SU-DHL-6 (cell line): ENCODE data around the gene ACOX2.

Source experiments
- H2AFZ ChIP-seq: fragments of 200-600 bp; sonication (generic); 2 replicates; pipeline ENCODE4 v1.6.1; 2014; ENCODE audit warnings: low read depth, mild to moderate bottlenecking, moderate library complexity, mixed read lengths, antibody characterized with exemption, low read length; ENCODE audit not compliant: severe bottlenecking
- H3F3A ChIP-seq: fragments of 200-600 bp; shearing (Covaris generic); 2 replicates; pipeline ENCODE4 v1.6.0; 2016; ENCODE audit warnings: antibody characterized with exemption, mild to moderate bottlenecking; ENCODE audit not compliant: insufficient read depth
- H3K27ac ChIP-seq: fragments of 200-600 bp; sonication (generic); 2 replicates; pipeline ENCODE4 v1.5.1; 2016; ENCODE audit warnings: low read depth, mild to moderate bottlenecking, low read length, moderate library complexity, mixed read lengths
- H3K27me3 ChIP-seq: fragments of 200-600 bp; sonication (generic), shearing (Covaris generic); 2 replicates; pipeline ENCODE4 v1.6.0; 2014; ENCODE audit warnings: mild to moderate bottlenecking, low read length
- H3K36me3 ChIP-seq: fragments of 200-600 bp; sonication (generic); 2 replicates; pipeline ENCODE4 v1.6.1; 2014; ENCODE audit warnings: mild to moderate bottlenecking, low read length, mixed read lengths
- H3K4me2 ChIP-seq: fragments of 300-600, 200-600 bp; shearing (Covaris generic), sonication (generic); 2 replicates; pipeline ENCODE4 v1.6.0; 2014; ENCODE audit warnings: low read length, low read depth, mild to moderate bottlenecking; ENCODE audit not compliant: poor library complexity, severe bottlenecking
- H3K4me3 ChIP-seq: fragments of 200-600 bp; sonication (generic); 2 replicates; pipeline ENCODE4 v1.5.1; 2014; ENCODE audit warnings: antibody characterized with exemption, low read length, mild to moderate bottlenecking, mixed read lengths; ENCODE audit not compliant: insufficient read depth, poor library complexity, severe bottlenecking
- H3K79me2 ChIP-seq: fragments of 200-600 bp; sonication (generic); 2 replicates; pipeline ENCODE4 v1.6.1; 2014; ENCODE audit warnings: mild to moderate bottlenecking, low read length, moderate library complexity; ENCODE audit not compliant: insufficient read depth
- H3K9ac ChIP-seq: fragments of 200-600 bp; sonication (generic); 2 replicates; pipeline ENCODE4 v1.7.0; 2014; ENCODE audit warnings: mild to moderate bottlenecking, low read length
- H3K9me2 ChIP-seq: fragments of 200-600 bp; sonication (generic); replicated peaks from 2 replicates; pipeline ENCODE4 v1.6.1; 2014; ENCODE audit warnings: low read length; ENCODE audit not compliant: insufficient read depth
- H3K9me3 ChIP-seq: fragments of 200-600 bp; sonication (generic); 2 replicates; pipeline ENCODE4 v1.6.1; 2014; ENCODE audit warnings: low read length, mixed read lengths; ENCODE audit not compliant: insufficient read depth
- H4K20me1 ChIP-seq: fragments of 200-600 bp; sonication (generic); 2 replicates; pipeline ENCODE4 v1.6.1; 2014; ENCODE audit warnings: low read depth, mild to moderate bottlenecking, antibody characterized with exemption, low read length, moderate library complexity, mixed read lengths
- CTCF ChIP-seq: fragments of 200-600 bp; sonication (generic); IDR thresholded peaks from one replicate; pipeline ENCODE4 v1.5.1; 2017; ENCODE audit warnings: antibody characterized with exemption, mild to moderate bottlenecking, low read length, moderate library complexity; ENCODE audit not compliant: insufficient read depth, poor library complexity, severe bottlenecking
- EZH2phosphoT487 ChIP-seq: fragments of 200-600 bp; sonication (generic), shearing (Covaris generic); conservative IDR thresholded peaks from 2 replicates; pipeline ENCODE4 v1.6.1; 2018; ENCODE audit warnings: mild to moderate bottlenecking, antibody characterized with exemption, low read length, moderate library complexity, mixed read lengths

The ACOX2 gene

GRCh38 chr3:58575971-58576652 is 39.1 kb upstream of the ACOX2 start:
- Histone ChIP-seq H3K9me2 (no peaks in the 10 kb centered on the region), H3F3A (no peaks in the 10 kb centered on the region), H3K79me2 (no peaks in the 10 kb centered on the region), H3K27ac (no peak overlapping the region), H3K4me2 (no peak overlapping the region), H3K9ac (no peak overlapping the region), H3K36me3 (no peaks in the 10 kb centered on the region), H3K27me3 (no peaks in the 10 kb centered on the region), H2AFZ (no peak overlapping the region), H4K20me1 (no peaks in the 10 kb centered on the region), H3K4me3 (no peak overlapping the region), H3K9me3 (no peaks in the 10 kb centered on the region)
- TF ChIP-seq EZH2phosphoT487, result no peak
- no peak for TF ChIP-seq CTCF

GRCh38 chr3:58574682-58575081 is 37.7 kb upstream of the ACOX2 start:
- no peaks in the 10 kb centered on the region for H3K79me2 ChIP-seq
- H3F3A ChIP-seq, result no peaks in the 10 kb centered on the region
- no peak overlapping the region for H3K4me3 ChIP-seq
- H3K9me2 ChIP-seq, result no peaks in the 10 kb centered on the region
- no peaks in the 10 kb centered on the region for H3K9me3 ChIP-seq
- no peak overlapping the region for H3K27ac ChIP-seq
- H3K27me3 ChIP-seq, result no peaks in the 10 kb centered on the region
- H3K9ac ChIP-seq, result no peak overlapping the region
- TF ChIP-seq EZH2phosphoT487 (no peak), CTCF (no peak)
- H3K36me3 ChIP-seq, result no peaks in the 10 kb centered on the region
- no peaks in the 10 kb centered on the region for H4K20me1 ChIP-seq
- no peak overlapping the region for H2AFZ ChIP-seq
- no peak overlapping the region for H3K4me2 ChIP-seq

- Histone ChIP-seq H4K20me1 (no peaks in the 10 kb centered on the region), H3K9ac (no peak overlapping the region), H3K27me3 (no peaks in the 10 kb centered on the region), H3K4me2 (no peak overlapping the region), H3K36me3 (no peaks in the 10 kb centered on the region), H3K27ac (no peak overlapping the region), H3K4me3 (no peak overlapping the region), H3F3A (no peaks in the 10 kb centered on the region), H3K9me3 (no peaks in the 10 kb centered on the region), H2AFZ (no peak overlapping the region), H3K79me2 (no peaks in the 10 kb centered on the region), H3K9me2 (no peaks in the 10 kb centered on the region)
- no peak for TF ChIP-seq EZH2phosphoT487
- no peak for TF ChIP-seq CTCF
Observed at GRCh38 chr3:58574106-58574505, 37.1 kb upstream of the ACOX2 start.

- Histone ChIP-seq H3K9ac (no peak overlapping the region), H3K9me3 (no peaks in the 10 kb centered on the region), H3K79me2 (no peaks in the 10 kb centered on the region), H3K4me2 (no peak overlapping the region), H3K36me3 (no peaks in the 10 kb centered on the region), H3F3A (no peaks in the 10 kb centered on the region), H3K27ac (no peak overlapping the region), H3K27me3 (no peaks in the 10 kb centered on the region), H3K9me2 (no peaks in the 10 kb centered on the region), H4K20me1 (no peaks in the 10 kb centered on the region), H2AFZ (no peak overlapping the region), H3K4me3 (no peak overlapping the region)
- TF ChIP-seq CTCF, result no peak
- TF ChIP-seq EZH2phosphoT487, result no peak
Observed at GRCh38 chr3:58573640-58574039, 36.6 kb upstream of the ACOX2 start.
